K562 (cell line): ENCODE measurements around the gene HCRTR1. TPM values are rescaled to one million over a fixed set of nuclear protein-coding genes. Genes with fewer than 3 reads are reported as not detected.

Experiments used
- ATAC-seq: fragments of 200-7000 bp; cut with Tn5 transposase; 3 replicates; pipeline ENCODE4 v1.9.1; 2020; ENCODE audit warnings: moderate library complexity
- BruUV-seq: library from RNA; stranded (reverse); fragments of 400-500 nt; replicated peaks from 2 replicates; lab custom pipeline; 2021; lab: Mats Ljungman, UMichigan
- CTCF ChIA-PET: fragments of 300-600 bp; formaldehyde crosslinking; extraction: SDS; loops from one replicate; lab custom pipeline; 2021; ENCODE audit warnings: low intra/inter-chr PET ratio; lab: Yijun Ruan, JAX
- POLR2A ChIA-PET: fragments of 300-600, 350-650 bp; sonication (Branson Sonifier 250); formaldehyde crosslinking; extraction: SDS; loops from one replicate; lab custom pipeline; 2021; ENCODE audit warnings: antibody characterized with exemption, inconsistent platforms; lab: Yijun Ruan, JAX
- DNase-seq, 4 experiments: peaks; one replicate each; pipeline versions ENCODE4 v3.0.0 to v3.0.0-alpha.2; 2011 to 2018; ENCODE audit warnings: low spot score in 3 of 4, mixed read lengths in 3 of 4; ENCODE audit errors: extremely low read depth in 1 of 4
- FAIRE-seq: peaks from 2 replicates; lab custom pipeline; 2011; peaks lifted over from hg19 to GRCh38; lab: Jason Lieb, UNC
- H2AFZ ChIP-seq: 2 replicates; pipeline ENCODE4 v1.6.0; 2011; ENCODE audit warnings: low read depth, low read length, control low read depth, inconsistent platforms
- H3K27ac ChIP-seq: fragments of 200-600 bp; 3 replicates; pipeline ENCODE4 v1.8.0; 2011; ENCODE audit warnings: low read depth, mild to moderate bottlenecking, control low read depth, inconsistent platforms, low read length, moderate library complexity, mixed read lengths; ENCODE audit errors: extremely low read depth
- H3K27me3 ChIP-seq, 2 experiments: fragments of 300-600 bp in 1 of 2; 2 replicates in 1 of 2; 3 replicates in 1 of 2; pipeline versions ENCODE4 v1.6.0 to v1.8.0; 2011; ENCODE audit warnings: inconsistent platforms in 2 of 2, low read length in 2 of 2, mild to moderate bottlenecking in 1 of 2, mixed read lengths in 1 of 2, moderate library complexity in 1 of 2; ENCODE audit not compliant: control insufficient read depth in 2 of 2, insufficient read depth in 2 of 2
- H3K36me3 ChIP-seq: fragments of 300-600 bp; 3 replicates; pipeline ENCODE4 v1.8.0; 2011; ENCODE audit warnings: mild to moderate bottlenecking, low read length, inconsistent platforms; ENCODE audit not compliant: control insufficient read depth, insufficient read depth
- H3K4me1 ChIP-seq, 2 experiments: fragments of 200-600 bp in 1 of 2; replicated peaks in 1 of 2; 2 replicates in 1 of 2; 3 replicates in 1 of 2; pipeline versions ENCODE4 v1.5.1 to v1.8.0; 2011; ENCODE audit warnings: inconsistent platforms in 2 of 2, low read length in 2 of 2, mild to moderate bottlenecking in 1 of 2, mixed read lengths in 1 of 2, moderate library complexity in 1 of 2; ENCODE audit not compliant: control insufficient read depth in 2 of 2, insufficient read depth in 2 of 2
- H3K4me2 ChIP-seq: 2 replicates; pipeline ENCODE4 v1.6.1; 2011; ENCODE audit warnings: low read length, control low read depth, inconsistent platforms, mixed read lengths; ENCODE audit not compliant: insufficient read depth
- H3K4me3 ChIP-seq: fragments of 200-600 bp; sonication (generic), shearing (Covaris generic); 2 replicates; pipeline ENCODE4 v1.5.1; 2016; ENCODE audit warnings: control low read depth, inconsistent platforms
- H3K79me2 ChIP-seq: fragments of 200-600 bp; 3 replicates; pipeline ENCODE4 v1.8.0; 2011; ENCODE audit warnings: low read length, inconsistent platforms; ENCODE audit not compliant: control insufficient read depth, insufficient read depth
- H3K9ac ChIP-seq, 2 experiments: 2 replicates each; pipeline versions ENCODE4 v1.6.0 to v1.6.1; 2011; ENCODE audit warnings: low read depth in 2 of 2, low read length in 2 of 2, control low read depth in 1 of 2, inconsistent platforms in 1 of 2, mild to moderate bottlenecking in 1 of 2, mixed read lengths in 1 of 2; ENCODE audit not compliant: insufficient read depth in 1 of 2
- H3K9me1 ChIP-seq: one replicate; pipeline ENCODE4 v1.6.0; 2011; ENCODE audit warnings: inconsistent platforms, mild to moderate bottlenecking, low read length, moderate library complexity; ENCODE audit not compliant: control insufficient read depth, insufficient read depth
- H3K9me3 ChIP-seq: replicated peaks from 2 replicates; pipeline ENCODE4 v1.5.1; 2011; ENCODE audit warnings: low read depth, low read length, inconsistent platforms; ENCODE audit not compliant: control insufficient read depth, insufficient read depth
- H4K20me1 ChIP-seq: replicated peaks from 2 replicates; pipeline ENCODE4 v1.6.1; 2011; ENCODE audit warnings: low read length, inconsistent platforms, mixed read lengths; ENCODE audit not compliant: control insufficient read depth, insufficient read depth
- WGBS: fragments of 100-300 bp; shearing (Covaris generic); methylation state at CpG from one replicate; pipeline ENCODE4 v1.1.6; 2016; ENCODE audit warnings: low coverage, mixed read lengths; ENCODE audit not compliant: insufficient coverage; ENCODE audit errors: missing lambda C conversion rate; 5-methylcytosine and 5-hydroxymethylcytosine counted together
- in situ Hi-C: fragments of 300-500 bp; cut with MboI; formaldehyde crosslinking; loops from 4 replicates; pipeline ENCODE4 v1.15.0; 2018; ENCODE audit warnings: inconsistent platforms, mixed read lengths
- intact Hi-C: fragments of 100-400 bp; cut with micrococcal nuclease; formaldehyde crosslinking; loops from 2 replicates; pipeline ENCODE4 v1.14.2; 2022
- polyA plus RNA-seq, 8 experiments: library from polyadenylated mRNA; depleted of rRNA in 4 of 8; stranded (reverse) in 5 of 8; unstranded in 3 of 8; fragments of >200 nt; fragmentation: Nextera tagmentation in 2 of 8; fragmentation: Illumina TruSeq in 1 of 8; extraction: Ambion mirVana in 2 of 8; extraction: Trizol in 1 of 8; gene quantifications; 2 replicates each; pipeline versions ENCODE4 v1.2.1 to v1.2.3, GENCODE V29; 2011 to 2014; ENCODE audit warnings: inconsistent platforms in 1 of 8, missing spikeins in 1 of 8
- total RNA-seq, 7 experiments: library from RNA; depleted of rRNA in 6 of 7; stranded (reverse); fragments of >200 nt in 6 of 7; fragmentation: Illumina TruSeq in 2 of 7; extraction: Trizol in 2 of 7; gene quantifications; 2 replicates each; pipeline versions ENCODE4 v1.2.1 to v1.2.3, GENCODE V29; 2011 to 2021; ENCODE audit warnings: low replicate concordance in 1 of 7
- TF ChIP-seq, protein P1 (sequence below): IDR thresholded peaks from 2 replicates; pipeline ENCODE4 v1.6.1; 2011; ENCODE audit not compliant: insufficient read length; ENCODE audit errors: extremely low read depth
- TF ChIP-seq, protein P2 (sequence below): fragments of 250-450 bp; sonication (Bioruptor Pico); IDR thresholded peaks from 2 replicates; pipeline ENCODE4 v1.5.0; 2021

Gene HCRTR1
- total and polyA plus RNA-seq, 9 of the 15 experiments (the other 6 are each of a cell fraction or from before 2014, with no cell fraction given) = not detected

DNA sequence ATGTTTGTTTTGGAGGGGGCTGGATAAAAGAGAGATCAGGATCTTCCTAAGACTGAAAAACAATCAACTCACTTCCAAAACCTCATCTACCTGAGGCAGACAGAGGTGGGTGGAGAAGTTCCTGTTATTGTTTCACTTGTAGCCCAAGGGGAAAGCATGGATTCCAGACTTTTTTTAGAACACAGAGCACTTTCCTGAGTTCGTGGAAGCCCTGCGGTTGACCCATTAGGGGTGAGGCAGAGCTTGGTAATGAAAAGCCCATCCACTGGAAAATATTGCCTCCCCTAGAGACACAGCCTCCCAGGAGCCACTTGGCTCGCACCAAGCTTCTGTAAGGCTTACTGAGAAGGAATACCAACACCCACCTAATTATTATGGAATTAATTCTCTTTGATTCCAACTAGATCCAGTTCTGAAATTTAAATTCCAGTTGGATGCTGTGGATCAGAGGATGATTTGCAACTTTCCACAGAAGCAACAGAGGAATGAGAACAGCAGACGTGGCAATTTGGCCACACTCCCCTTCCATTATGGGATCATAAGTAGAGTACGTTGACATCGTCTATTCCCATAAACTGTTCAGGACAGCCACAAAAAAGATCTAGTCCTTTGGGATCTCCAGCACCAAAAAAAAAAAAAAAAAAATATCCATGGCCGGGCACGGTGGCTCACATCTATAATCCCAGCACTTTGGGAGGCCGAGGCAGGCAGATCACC is 31.3 kb downstream of the HCRTR1 start:
- H3K9me1 ChIP-seq = no peaks in the 10 kb centered on the region

More for the DNA sequence above, 31.3 kb downstream of the HCRTR1 start:
- Histone ChIP-seq H3K9ac (no peak overlapping the region), H3K79me2 (peaks cover 6% of the 10 kb centered on the region), H3K27ac (no peak overlapping the region), H4K20me1 (no peaks in the 10 kb centered on the region; the same call in 1 of the 2 replicates), H3K4me3 (no peak overlapping the region), H2AFZ (no peak overlapping the region), H3K4me2 (no peak overlapping the region), H3K4me1 (peaks cover 0 to 2% of the 10 kb centered on the region in 2 experiments; a peak in 3 of 5 replicates), H3K27me3 (peaks cover 7 to 22% of the 10 kb centered on the region in 2 experiments; a peak in 4 of 5 replicates), H3K36me3 (no peaks in the 10 kb centered on the region), H3K9me3 (no peaks in the 10 kb centered on the region)
- intact Hi-C loops = loop anchor here (10.0 kb wide), 1 partner anchor 306 kb away; no protein-coding TSS in a partner anchor
- WGBS = 28% methylated on average over 9 of the region's 9 CpGs
- DNase-seq (no peak), FAIRE-seq (no peak), ATAC-seq (no peak)
- CTCF ChIA-PET = no interaction called here
- TF ChIP-seq, protein P1, sequence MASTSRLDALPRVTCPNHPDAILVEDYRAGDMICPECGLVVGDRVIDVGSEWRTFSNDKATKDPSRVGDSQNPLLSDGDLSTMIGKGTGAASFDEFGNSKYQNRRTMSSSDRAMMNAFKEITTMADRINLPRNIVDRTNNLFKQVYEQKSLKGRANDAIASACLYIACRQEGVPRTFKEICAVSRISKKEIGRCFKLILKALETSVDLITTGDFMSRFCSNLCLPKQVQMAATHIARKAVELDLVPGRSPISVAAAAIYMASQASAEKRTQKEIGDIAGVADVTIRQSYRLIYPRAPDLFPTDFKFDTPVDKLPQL = no peak
- TF ChIP-seq, protein P2, sequence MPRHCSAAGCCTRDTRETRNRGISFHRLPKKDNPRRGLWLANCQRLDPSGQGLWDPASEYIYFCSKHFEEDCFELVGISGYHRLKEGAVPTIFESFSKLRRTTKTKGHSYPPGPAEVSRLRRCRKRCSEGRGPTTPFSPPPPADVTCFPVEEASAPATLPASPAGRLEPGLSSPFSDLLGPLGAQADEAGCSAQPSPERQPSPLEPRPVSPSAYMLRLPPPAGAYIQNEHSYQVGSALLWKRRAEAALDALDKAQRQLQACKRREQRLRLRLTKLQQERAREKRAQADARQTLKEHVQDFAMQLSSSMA = no peak
- no TSS peak for BruUV-seq
- in situ Hi-C loops = no loop called here
- POLR2A ChIA-PET = interaction anchor here (0.5 kb wide), 1 partner anchor 493 kb away, joined by 4 read pairs; no protein-coding TSS in a partner anchor
